ENCODE results near the gene GLIS1. TPM values are rescaled to one million over a fixed set of nuclear protein-coding genes. Genes with fewer than 3 reads are reported as not detected.

The GLIS1 gene
- polyA plus RNA-seq, 1 donor (not counting 4 experiments of a cell fraction or from before 2014, with no cell fraction given) = not detected

GRCh38 chr1:53552981-53553733, 185.8 kb downstream of the GLIS1 start:
- Histone ChIP-seq H2AFZ (ENCODE audit: control insufficient read depth, low read length) (no peak overlapping the region), H3K4me3 (ENCODE audit: control insufficient read depth in 2 of 3, extremely low read depth in 1 of 3, insufficient read depth in 2 of 3, low read depth in 1 of 3, low read length in 3 of 3) (no peak overlapping the region), H3K27me3 (ENCODE audit: control insufficient read depth, extremely low read depth, insufficient read depth, low read length) (no peaks in the 10 kb centered on the region), H3K9ac (ENCODE audit: control insufficient read depth, extremely low read depth, insufficient read depth, low read length) (no peak overlapping the region), H3K4me1 (ENCODE audit: control insufficient read depth, extremely low read depth, insufficient read depth, low read length) (no peaks in the 10 kb centered on the region), H3K36me3 (ENCODE audit: control insufficient read depth in 2 of 2, extremely low read depth in 1 of 2, insufficient read depth in 2 of 2, low read length in 2 of 2) (no peaks in the 10 kb centered on the region), H3K27ac (ENCODE audit: control insufficient read depth, insufficient read depth, low read length) (no peak overlapping the region), H3K79me2 (ENCODE audit: control insufficient read depth, insufficient read depth, low read length) (no peaks in the 10 kb centered on the region), H3K4me2 (ENCODE audit: control insufficient read depth, extremely low read depth, insufficient read depth, low read depth, low read length) (no peak overlapping the region), H3K9me1 (ENCODE audit: control insufficient read depth, extremely low read depth, insufficient read depth, low read length) (no peaks in the 10 kb centered on the region), H3K9me3 (ENCODE audit: control insufficient read depth, low read depth, low read length) (peaks cover 2% of the 10 kb centered on the region), H4K20me1 (ENCODE audit: control insufficient read depth, extremely low read depth, insufficient read depth, low read length) (no peaks in the 10 kb centered on the region)
- DNase-seq (ENCODE audit: low read depth, low spot score) (no peak), FAIRE-seq (no peak)
- TF ChIP-seq EZH2 (IDR thresholded peaks at IDR 0.05; ENCODE audit: low read length) (no peak), CTCF (optimal IDR thresholded peaks at IDR 0.05 in 1 of 3, IDR thresholded peaks at IDR 0.05 in 1 of 3, conservative IDR thresholded peaks at IDR 0.05 in 1 of 3; ENCODE audit: extremely low read depth in 1 of 3, insufficient read depth in 2 of 3, low read length in 3 of 3) (no peak)
- dilution Hi-C loops (cut with MboI; ENCODE audit: extremely low pct_ligation_motif_present, low sequenced_read_pairs) = no loop called here

DNA sequence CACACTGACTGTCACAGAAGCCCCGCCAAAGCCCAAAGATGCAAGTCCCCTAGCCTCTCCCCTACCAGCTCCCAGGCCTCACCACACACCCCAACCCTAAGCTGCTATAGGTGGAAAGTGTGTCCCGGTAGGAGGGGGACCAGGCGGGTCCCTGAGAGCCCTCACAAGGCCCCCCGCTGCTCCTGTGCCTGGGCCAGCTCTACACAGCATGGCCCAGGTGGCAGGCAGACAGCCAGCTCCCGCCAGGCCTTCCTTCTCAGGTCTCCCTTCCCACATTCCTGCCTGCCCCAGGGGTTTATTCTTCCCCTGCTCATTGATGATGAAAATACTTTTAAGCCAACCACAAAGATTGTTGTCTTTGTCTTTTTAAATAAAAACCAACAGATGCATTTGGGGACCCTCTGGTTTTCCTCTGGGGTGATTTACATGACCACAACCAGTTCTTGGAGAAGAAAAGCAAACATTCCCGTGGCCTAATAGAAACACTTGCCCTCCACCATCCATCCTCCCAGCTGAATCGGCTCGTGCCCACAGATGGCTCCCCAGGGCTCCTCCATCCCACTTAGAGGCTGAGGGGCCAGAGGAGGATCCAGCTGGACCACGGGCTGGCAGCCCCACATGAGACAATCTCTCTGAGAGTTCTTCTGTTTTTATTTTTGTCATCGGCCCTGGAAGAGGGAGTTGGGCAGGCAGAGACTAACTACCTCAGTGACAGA, 186.7 kb downstream of the GLIS1 start:
- TF ChIP-seq CTCF (optimal IDR thresholded peaks at IDR 0.05 in 1 of 3, IDR thresholded peaks at IDR 0.05 in 1 of 3, conservative IDR thresholded peaks at IDR 0.05 in 1 of 3; ENCODE audit: extremely low read depth in 1 of 3, insufficient read depth in 2 of 3, low read length in 3 of 3) = no peak
- TF ChIP-seq EZH2 (IDR thresholded peaks at IDR 0.05; ENCODE audit: low read length) = no peak
- DNase-seq (ENCODE audit: low read depth, low spot score) = no peak
- Histone ChIP-seq H3K9me3 (ENCODE audit: control insufficient read depth, low read depth, low read length) (peaks cover 2% of the 10 kb centered on the region), H3K79me2 (ENCODE audit: control insufficient read depth, insufficient read depth, low read length) (no peaks in the 10 kb centered on the region), H3K4me3 (ENCODE audit: control insufficient read depth in 2 of 3, extremely low read depth in 1 of 3, insufficient read depth in 2 of 3, low read depth in 1 of 3, low read length in 3 of 3) (no peak overlapping the region), H2AFZ (ENCODE audit: control insufficient read depth, low read length) (no peak overlapping the region), H4K20me1 (ENCODE audit: control insufficient read depth, extremely low read depth, insufficient read depth, low read length) (no peaks in the 10 kb centered on the region), H3K4me2 (ENCODE audit: control insufficient read depth, extremely low read depth, insufficient read depth, low read depth, low read length) (no peak overlapping the region), H3K9me1 (ENCODE audit: control insufficient read depth, extremely low read depth, insufficient read depth, low read length) (no peaks in the 10 kb centered on the region), H3K27ac (ENCODE audit: control insufficient read depth, insufficient read depth, low read length) (no peak overlapping the region), H3K27me3 (ENCODE audit: control insufficient read depth, extremely low read depth, insufficient read depth, low read length) (no peaks in the 10 kb centered on the region), H3K36me3 (ENCODE audit: control insufficient read depth in 2 of 2, extremely low read depth in 1 of 2, insufficient read depth in 2 of 2, low read length in 2 of 2) (no peaks in the 10 kb centered on the region), H3K9ac (ENCODE audit: control insufficient read depth, extremely low read depth, insufficient read depth, low read length) (no peak overlapping the region), H3K4me1 (ENCODE audit: control insufficient read depth, extremely low read depth, insufficient read depth, low read length) (no peaks in the 10 kb centered on the region)
- dilution Hi-C loops (cut with MboI; ENCODE audit: extremely low pct_ligation_motif_present, low sequenced_read_pairs) = no loop called here
- FAIRE-seq = no peak

All from keratinocyte (primary cell).